Activated CD4-positive, alpha-beta memory T cell treated with anti-CD3 and anti-CD28 coated beads for 36 hours (primary cell): ENCODE results near the gene TTN. TPM values are rescaled to one million over a fixed set of nuclear protein-coding genes. Genes with fewer than 3 reads are reported as not detected.

Experiments
- CTCF ChIA-PET: fragments of 350-600 bp; sonication (Branson Sonifier 250); formaldehyde crosslinking; loops from one replicate; lab custom pipeline; 2021; ENCODE audit warnings: antibody characterized with exemption, inconsistent platforms; lab: Charles Lee
- POLR2A ChIA-PET: fragments of 350-600 bp; sonication (Branson Sonifier 250); formaldehyde crosslinking; loops from one replicate; lab custom pipeline; 2021; ENCODE audit warnings: antibody characterized with exemption; lab: Charles Lee
- DNase-seq: peaks from one replicate; pipeline ENCODE4 v3.0.0-alpha.2; 2020
- H3K27ac Mint-ChIP-seq: one replicate; pipeline ENCODE4 v1.8.0; 2021; ENCODE audit warnings: mixed read lengths
- H3K27me3 Mint-ChIP-seq: one replicate; pipeline ENCODE4 v1.8.0; 2021; ENCODE audit warnings: mixed read lengths
- H3K36me3 Mint-ChIP-seq: one replicate; pipeline ENCODE4 v1.8.0; 2021; ENCODE audit warnings: mixed read lengths
- H3K4me1 Mint-ChIP-seq: one replicate; pipeline ENCODE4 v1.8.0; 2021; ENCODE audit warnings: low read depth, mixed read lengths
- H3K4me3 Mint-ChIP-seq: one replicate; pipeline ENCODE4 v1.8.0; 2021; ENCODE audit warnings: mild to moderate bottlenecking, mixed read lengths
- H3K9me3 Mint-ChIP-seq: one replicate; pipeline ENCODE4 v1.8.0; 2021; ENCODE audit warnings: mixed read lengths
- intact Hi-C: fragments of 100-400 bp; cut with micrococcal nuclease; formaldehyde crosslinking; loops from one replicate; pipeline ENCODE4 v1.15.1; 2023
- total RNA-seq, 2 experiments: library from RNA; stranded (reverse); gene quantifications; one replicate each; pipeline ENCODE4 v1.2.3, GENCODE V29; 2021

TTN gene
- total RNA-seq, 2 experiments from 2014 or later, result 0.73 to 1.2 TPM

DNA sequence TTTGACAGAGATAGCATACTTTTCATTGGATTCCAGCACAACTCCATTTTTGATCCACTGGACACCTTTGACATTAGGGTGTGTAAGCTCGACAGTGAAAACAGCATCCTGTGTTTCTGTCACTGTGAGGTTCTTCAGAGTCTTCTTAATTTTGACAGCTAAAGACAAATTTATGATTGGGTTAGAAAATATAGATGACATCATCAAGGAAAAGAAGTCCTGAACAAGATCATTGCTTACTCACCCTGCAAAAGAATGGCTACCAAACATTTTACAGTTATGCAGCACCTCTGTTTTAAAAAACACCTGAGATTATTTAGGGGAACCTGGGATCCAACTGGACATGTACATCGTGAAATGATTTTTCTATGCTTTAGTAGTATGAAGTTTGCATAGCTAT lies 36.7 kb downstream of the TTN start:
- Mint-ChIP-seq H3K27me3 (no peaks in the 10 kb centered on the region), H3K27ac (no peak overlapping the region), H3K36me3 (peaks cover 3% of the 10 kb centered on the region), H3K9me3 (no peaks in the 10 kb centered on the region), H3K4me3 (no peak overlapping the region), H3K4me1 (no peaks in the 10 kb centered on the region)
- POLR2A ChIA-PET, result no interaction called here
- CTCF ChIA-PET, result no interaction called here
- DNase-seq, result no peak
- intact Hi-C loops, result no loop called here

- no peaks in the 10 kb centered on the region for H3K4me1 Mint-ChIP-seq
- ChIA-PET CTCF (no interaction called here), POLR2A (no interaction called here)
- DNase-seq, result no peak
- peaks cover 3% of the 10 kb centered on the region for H3K36me3 Mint-ChIP-seq
- H3K27ac Mint-ChIP-seq, result no peak overlapping the region
- intact Hi-C loops, result loop anchor here (10.0 kb wide), 2 partner anchors 257 to 677 kb away; no protein-coding TSS in a partner anchor
- H3K4me3 Mint-ChIP-seq, result no peak overlapping the region
- H3K9me3 Mint-ChIP-seq, result no peaks in the 10 kb centered on the region
- no peaks in the 10 kb centered on the region for H3K27me3 Mint-ChIP-seq
These were observed 39.8 kb downstream of the TTN start for GRCh38 chr2:178767094-178768060.

DNA sequence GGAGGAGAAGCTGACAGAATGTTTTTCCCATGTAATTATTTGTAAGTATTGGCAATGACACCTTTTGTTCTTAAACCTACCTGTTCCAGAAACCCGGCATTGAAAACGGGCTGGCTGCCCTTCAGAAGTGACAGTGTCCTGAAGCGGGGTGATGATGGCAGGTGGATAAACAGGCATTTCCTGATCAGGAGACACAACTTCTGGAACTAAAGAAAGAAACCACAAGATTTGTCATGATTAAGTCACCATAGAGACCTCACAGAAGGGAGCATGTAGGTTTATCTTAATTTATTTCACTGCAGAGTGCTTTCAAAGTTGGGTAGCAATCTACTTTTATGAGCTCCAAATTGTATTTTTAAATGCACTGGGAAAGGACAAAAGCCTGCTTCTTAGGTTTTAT lies 43.1 kb downstream of the TTN start:
- no peaks in the 10 kb centered on the region for H3K36me3 Mint-ChIP-seq
- DNase-seq, result no peak
- no peaks in the 10 kb centered on the region for H3K27me3 Mint-ChIP-seq
- no peaks in the 10 kb centered on the region for H3K4me1 Mint-ChIP-seq
- CTCF ChIA-PET, result interaction anchor here (0.6 to 3.1 kb wide), 4 partner anchors 37 to 343 kb away, joined by 3 to 10 read pairs (median 3); no protein-coding TSS in a partner anchor
- no peak overlapping the region for H3K27ac Mint-ChIP-seq
- POLR2A ChIA-PET, result no interaction called here
- H3K4me3 Mint-ChIP-seq, result no peak overlapping the region
- intact Hi-C loops, result loop anchor here (5.0 to 10.0 kb wide), 3 partner anchors 261 to 681 kb away; partner anchors contain the start of gene FKBP7
- no peaks in the 10 kb centered on the region for H3K9me3 Mint-ChIP-seq

- POLR2A ChIA-PET, result no interaction called here
- no peaks in the 10 kb centered on the region for H3K4me1 Mint-ChIP-seq
These were observed 45.4 kb downstream of the TTN start for GRCh38 chr2:178761759-178762371.

DNA sequence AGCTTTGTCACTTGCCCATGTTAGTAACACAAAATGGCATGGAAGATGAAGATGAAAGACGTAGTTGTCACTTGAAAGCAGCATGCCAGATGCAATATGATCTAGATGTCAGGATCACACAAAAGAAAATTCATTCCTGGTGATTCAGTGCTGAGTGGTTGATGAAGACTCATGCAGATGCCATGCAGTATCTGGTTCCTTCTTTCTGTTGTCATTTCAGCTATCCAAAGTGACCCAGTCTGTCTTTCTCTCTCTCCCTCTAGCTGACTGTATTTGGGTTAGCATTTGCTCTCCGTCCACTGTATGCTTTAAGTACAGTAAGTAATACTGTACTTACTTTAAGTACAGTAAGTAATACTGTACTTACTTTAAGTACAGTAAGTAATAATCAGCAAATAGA lies 50.4 kb downstream of the TTN start:
- Mint-ChIP-seq H3K4me1 (no peaks in the 10 kb centered on the region), H3K9me3 (no peaks in the 10 kb centered on the region), H3K4me3 (no peak overlapping the region), H3K27me3 (no peaks in the 10 kb centered on the region), H3K27ac (no peak overlapping the region), H3K36me3 (no peaks in the 10 kb centered on the region)
- CTCF ChIA-PET, result no interaction called here
- POLR2A ChIA-PET, result no interaction called here
- intact Hi-C loops, result no loop called here
- no peak for DNase-seq

More at GRCh38 chr2:178761759-178762371, 45.4 kb downstream of the TTN start:
- intact Hi-C loops, result loop anchor here (1.0 to 10.0 kb wide), 5 partner anchors 152 to 989 kb away; partner anchors contain the start of gene FKBP7
- Mint-ChIP-seq H3K27me3 (no peaks in the 10 kb centered on the region), H3K4me3 (no peak overlapping the region), H3K36me3 (no peaks in the 10 kb centered on the region), H3K27ac (no peak overlapping the region), H3K9me3 (no peaks in the 10 kb centered on the region)
- peak; percentile 9 for DNase-seq
- CTCF ChIA-PET, result interaction anchor here (0.5 to 3.1 kb wide), 18 partner anchors 9 to 681 kb away, joined by 3 to 10 read pairs (median 4); no protein-coding TSS in a partner anchor

GRCh38 chr2:178756343-178756742 lies 50.9 kb downstream of the TTN start:
- H3K27ac Mint-ChIP-seq, result no peak overlapping the region
- no peak overlapping the region for H3K4me3 Mint-ChIP-seq
- DNase-seq, result no peak
- no peaks in the 10 kb centered on the region for H3K4me1 Mint-ChIP-seq
- ChIA-PET POLR2A (no interaction called here), CTCF (no interaction called here)
- intact Hi-C loops, result no loop called here
- no peaks in the 10 kb centered on the region for H3K27me3 Mint-ChIP-seq
- no peaks in the 10 kb centered on the region for H3K9me3 Mint-ChIP-seq
- no peaks in the 10 kb centered on the region for H3K36me3 Mint-ChIP-seq

GRCh38 chr2:178747767-178748166 lies 59.5 kb downstream of the TTN start:
- Mint-ChIP-seq H3K9me3 (no peaks in the 10 kb centered on the region), H3K27ac (no peak overlapping the region), H3K27me3 (no peaks in the 10 kb centered on the region), H3K4me3 (no peak overlapping the region), H3K36me3 (peaks cover 2% of the 10 kb centered on the region), H3K4me1 (no peaks in the 10 kb centered on the region)
- DNase-seq, result no peak
- ChIA-PET CTCF (no interaction called here), POLR2A (no interaction called here)
- intact Hi-C loops, result no loop called here

GRCh38 chr2:178734518-178734917 lies 72.7 kb downstream of the TTN start:
- ChIA-PET POLR2A (no interaction called here), CTCF (interaction anchor here (1.2 kb wide), 1 partner anchor 34 kb away, joined by 3 read pairs; no protein-coding TSS in a partner anchor)
- Mint-ChIP-seq H3K36me3 (no peaks in the 10 kb centered on the region), H3K9me3 (no peaks in the 10 kb centered on the region), H3K27ac (no peak overlapping the region), H3K4me3 (no peak overlapping the region), H3K4me1 (no peaks in the 10 kb centered on the region), H3K27me3 (no peaks in the 10 kb centered on the region)
- DNase-seq, result no peak
- intact Hi-C loops, result no loop called here

- ChIA-PET CTCF (interaction anchor here (1.2 kb wide), 1 partner anchor 34 kb away, joined by 3 read pairs; no protein-coding TSS in a partner anchor), POLR2A (no interaction called here)
- H3K4me1 Mint-ChIP-seq, result no peaks in the 10 kb centered on the region
- H3K27me3 Mint-ChIP-seq, result no peaks in the 10 kb centered on the region
- H3K9me3 Mint-ChIP-seq, result no peaks in the 10 kb centered on the region
- intact Hi-C loops, result no loop called here
- no peaks in the 10 kb centered on the region for H3K36me3 Mint-ChIP-seq
- no peak overlapping the region for H3K27ac Mint-ChIP-seq
- H3K4me3 Mint-ChIP-seq, result no peak overlapping the region
- no peak for DNase-seq
These were observed 73.2 kb downstream of the TTN start for GRCh38 chr2:178733975-178734374.

GRCh38 chr2:178732913-178733312 lies 74.3 kb downstream of the TTN start:
- Mint-ChIP-seq H3K36me3 (no peaks in the 10 kb centered on the region), H3K4me3 (no peak overlapping the region), H3K27ac (no peak overlapping the region), H3K4me1 (no peaks in the 10 kb centered on the region), H3K9me3 (no peaks in the 10 kb centered on the region), H3K27me3 (no peaks in the 10 kb centered on the region)
- POLR2A ChIA-PET, result interaction anchor here (0.5 kb wide), 1 partner anchor 270 kb away, joined by 3 read pairs; no protein-coding TSS in a partner anchor
- CTCF ChIA-PET, result no interaction called here
- intact Hi-C loops, result no loop called here
- no peak for DNase-seq

GRCh38 chr2:178731300-178731699 lies 75.9 kb downstream of the TTN start:
- Mint-ChIP-seq H3K4me1 (no peaks in the 10 kb centered on the region), H3K9me3 (no peaks in the 10 kb centered on the region), H3K27ac (no peak overlapping the region), H3K27me3 (no peaks in the 10 kb centered on the region), H3K4me3 (no peak overlapping the region), H3K36me3 (no peaks in the 10 kb centered on the region)
- intact Hi-C loops, result no loop called here
- ChIA-PET POLR2A (no interaction called here), CTCF (no interaction called here)
- no peak for DNase-seq

DNA sequence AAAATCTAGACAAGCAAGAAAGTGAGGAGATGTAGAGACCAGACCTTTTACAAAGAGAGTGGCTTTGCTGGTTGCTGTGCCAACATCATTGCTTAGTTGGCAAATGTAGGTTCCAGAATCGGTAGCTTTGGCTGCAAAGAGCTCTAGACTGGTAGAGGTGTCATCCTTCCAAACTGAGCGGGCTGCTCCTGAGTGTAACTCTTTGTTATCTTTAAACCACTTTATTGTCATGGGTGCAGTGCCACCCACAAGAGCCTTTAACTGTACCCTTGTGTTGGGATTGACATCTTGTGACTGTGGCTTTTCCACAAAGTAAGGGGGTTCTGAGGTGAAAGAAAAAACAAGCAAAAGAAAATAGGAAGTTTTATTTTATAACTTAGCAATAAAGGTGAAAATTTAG lies 77.2 kb downstream of the TTN start:
- DNase-seq, result no peak
- ChIA-PET POLR2A (no interaction called here), CTCF (interaction anchor here (1.7 kb wide), 1 partner anchor 30 kb away, joined by 4 read pairs; no protein-coding TSS in a partner anchor)
- no peak overlapping the region for H3K27ac Mint-ChIP-seq
- no peak overlapping the region for H3K4me3 Mint-ChIP-seq
- H3K4me1 Mint-ChIP-seq, result no peaks in the 10 kb centered on the region
- H3K9me3 Mint-ChIP-seq, result no peaks in the 10 kb centered on the region
- H3K36me3 Mint-ChIP-seq, result peaks cover 2% of the 10 kb centered on the region
- intact Hi-C loops, result no loop called here
- H3K27me3 Mint-ChIP-seq, result no peaks in the 10 kb centered on the region
